GM21619 (cell line): ENCODE data around the gene MRS2.
"Not testable (repeated sequence)": the region's sequence is repeated elsewhere in the genome, so short reads cannot be mapped to it uniquely, and the experiment has no call there.

ENCODE experiments used
- ATAC-seq: cut with Tn5 transposase; IDR thresholded peaks from one replicate; pipeline ENCODE4 v1.9.1; 2021; ENCODE audit not compliant: unreplicated experiment

Gene MRS2

GRCh38 chr6:24402697-24403500 is at the start of gene MRS2:
Gene MRS2, plus strand, starts transcription at chr6:24402936. Its CDS starts 111 bp downstream, at chr6:24403047.
- ATAC-seq: peak; percentile 94

GRCh38 chr6:24353861-24354260 is 48.9 kb upstream of the MRS2 start:
- no peak for ATAC-seq

GRCh38 chr6:24355393-24355792 is 47.3 kb upstream of the MRS2 start:
- ATAC-seq: no peak

GRCh38 chr6:24356310-24356973 is 46.3 kb upstream of the MRS2 start:
- no peak for ATAC-seq

GRCh38 chr6:24357336-24358218 is 45.2 kb upstream of the MRS2 start, which contains the start of gene DCDC2:
Gene DCDC2, minus strand, starts transcription at chr6:24358059. Its CDS starts 309 bp downstream, at chr6:24357750.
- no peak for ATAC-seq

- ATAC-seq: no peak
These were observed 44.4 kb upstream of the MRS2 start for GRCh38 chr6:24358219-24358821.

GRCh38 chr6:24359640-24360454 is 42.9 kb upstream of the MRS2 start:
- peak; percentile 82 for ATAC-seq

GRCh38 chr6:24362363-24362762 is 40.4 kb upstream of the MRS2 start:
- ATAC-seq: not testable (repeated sequence)

GRCh38 chr6:24365103-24365633 is 37.6 kb upstream of the MRS2 start:
- ATAC-seq: not testable (repeated sequence)

- no peak for ATAC-seq
These were observed 28.1 kb upstream of the MRS2 start for GRCh38 chr6:24374612-24375011.

GRCh38 chr6:24376871-24377270 is 25.9 kb upstream of the MRS2 start:
- no peak for ATAC-seq

GRCh38 chr6:24378473-24379097 is 24.2 kb upstream of the MRS2 start:
- ATAC-seq: no peak

GRCh38 chr6:24381476-24382219 is 21.1 kb upstream of the MRS2 start:
- ATAC-seq: no peak

- ATAC-seq: no peak
These were observed 20.6 kb upstream of the MRS2 start for GRCh38 chr6:24382220-24382540.

- ATAC-seq: not testable (repeated sequence)
These were observed 19.7 kb upstream of the MRS2 start for GRCh38 chr6:24382891-24383494.

- ATAC-seq: not testable (repeated sequence)
These were observed 18.2 kb upstream of the MRS2 start for GRCh38 chr6:24384369-24385130.

GRCh38 chr6:24385536-24386269 is 17.0 kb upstream of the MRS2 start:
- no peak for ATAC-seq
